RCC 7860 (cell line): Measurements from ENCODE around the gene MB21D2.

Experiments
- DNase-seq: peaks from one replicate; pipeline ENCODE4 v3.0.0-alpha.2; 2015; ENCODE audit warnings: low spot score
- FAIRE-seq: peaks from 2 replicates; lab custom pipeline; 2012; peaks lifted over from hg19 to GRCh38; lab: Jason Lieb, UNC

The MB21D2 gene

GRCh38 chr3:192840143-192840836 is 77.4 kb downstream of the MB21D2 start:
- FAIRE-seq (no peak), DNase-seq (no peak)

GRCh38 chr3:192835818-192836815 is 81.5 kb downstream of the MB21D2 start:
- FAIRE-seq (peak; percentile 92), DNase-seq (peak; percentile 90)

DNA sequence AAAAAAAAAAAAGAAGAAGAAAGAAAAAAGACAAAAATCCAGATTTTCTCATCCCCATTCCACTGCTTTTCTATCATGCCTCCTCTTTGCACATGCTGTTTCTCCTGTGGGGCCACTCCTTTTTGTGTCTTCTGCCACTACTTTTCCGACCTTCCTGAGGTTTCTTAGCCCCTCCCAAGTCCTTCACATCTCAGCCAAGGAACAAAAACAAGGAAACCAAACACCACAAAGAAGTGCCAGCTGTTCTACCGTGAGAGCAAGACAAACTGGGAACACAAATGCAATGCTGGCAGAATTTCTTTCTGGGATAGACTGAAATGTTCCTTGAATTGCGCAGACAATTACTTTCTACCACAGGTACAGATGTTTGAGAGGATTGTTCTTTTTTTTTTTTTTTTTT is 83.2 kb downstream of the MB21D2 start:
- FAIRE-seq (no peak), DNase-seq (no peak)

GRCh38 chr3:192833177-192833890 is 84.3 kb downstream of the MB21D2 start:
- no peak for DNase-seq

DNA sequence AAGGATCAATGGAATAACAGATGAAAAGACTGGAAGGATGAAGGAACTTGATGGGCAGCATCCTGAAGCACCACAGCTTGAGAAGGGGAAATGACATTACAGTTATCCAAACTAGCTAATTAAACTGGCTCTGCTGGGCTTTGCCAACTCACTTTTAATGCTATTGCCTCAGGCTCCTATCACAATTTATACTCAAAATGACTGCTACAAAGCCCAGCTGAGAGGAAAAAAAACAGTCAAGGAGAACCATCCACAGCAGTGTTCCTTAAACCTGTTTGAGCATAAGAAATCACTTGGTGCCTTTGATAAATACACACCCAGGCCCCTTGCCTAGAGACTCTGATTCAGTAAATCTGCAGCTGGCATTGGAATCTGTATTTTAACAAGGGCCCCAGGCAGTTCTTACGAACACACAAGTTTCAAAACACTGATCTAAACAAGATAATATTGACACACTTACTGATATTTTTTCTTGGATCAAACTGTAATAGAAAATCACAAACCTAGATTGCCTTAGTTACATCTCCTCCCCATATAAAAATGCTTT is 85.8 kb downstream of the MB21D2 start:
- FAIRE-seq = no peak

More at GRCh38 chr3:192833177-192833890, 84.3 kb downstream of the MB21D2 start:
- FAIRE-seq = no peak

DNA sequence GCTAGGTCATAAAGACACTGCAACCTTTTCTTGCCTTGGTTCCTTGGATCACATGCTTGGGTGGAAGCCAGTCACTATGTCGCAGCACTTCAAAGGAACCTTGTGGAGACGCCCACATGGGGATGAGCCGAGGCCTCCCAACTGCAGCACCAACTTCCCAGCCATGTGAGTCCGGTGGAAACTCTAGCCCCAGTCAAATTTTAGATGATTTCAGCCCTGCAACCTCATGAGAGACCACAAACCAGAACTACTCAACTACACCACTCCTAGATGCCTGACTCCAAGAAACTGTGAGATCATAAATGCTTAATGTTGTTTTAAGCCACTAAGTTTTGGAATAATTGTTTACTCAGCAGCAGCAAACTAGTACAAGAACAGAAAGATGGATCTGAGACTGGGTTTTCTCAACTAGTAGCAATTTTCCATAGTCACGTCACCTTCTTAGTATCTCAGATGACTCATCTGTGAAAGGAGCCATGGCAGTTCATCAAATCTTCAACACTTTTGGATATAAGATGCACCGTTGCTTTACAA is 86.5 kb downstream of the MB21D2 start:
- DNase-seq (peak; percentile 91), FAIRE-seq (peak; percentile 86)

More for the DNA sequence above, 85.8 kb downstream of the MB21D2 start:
- no peak for DNase-seq

DNA sequence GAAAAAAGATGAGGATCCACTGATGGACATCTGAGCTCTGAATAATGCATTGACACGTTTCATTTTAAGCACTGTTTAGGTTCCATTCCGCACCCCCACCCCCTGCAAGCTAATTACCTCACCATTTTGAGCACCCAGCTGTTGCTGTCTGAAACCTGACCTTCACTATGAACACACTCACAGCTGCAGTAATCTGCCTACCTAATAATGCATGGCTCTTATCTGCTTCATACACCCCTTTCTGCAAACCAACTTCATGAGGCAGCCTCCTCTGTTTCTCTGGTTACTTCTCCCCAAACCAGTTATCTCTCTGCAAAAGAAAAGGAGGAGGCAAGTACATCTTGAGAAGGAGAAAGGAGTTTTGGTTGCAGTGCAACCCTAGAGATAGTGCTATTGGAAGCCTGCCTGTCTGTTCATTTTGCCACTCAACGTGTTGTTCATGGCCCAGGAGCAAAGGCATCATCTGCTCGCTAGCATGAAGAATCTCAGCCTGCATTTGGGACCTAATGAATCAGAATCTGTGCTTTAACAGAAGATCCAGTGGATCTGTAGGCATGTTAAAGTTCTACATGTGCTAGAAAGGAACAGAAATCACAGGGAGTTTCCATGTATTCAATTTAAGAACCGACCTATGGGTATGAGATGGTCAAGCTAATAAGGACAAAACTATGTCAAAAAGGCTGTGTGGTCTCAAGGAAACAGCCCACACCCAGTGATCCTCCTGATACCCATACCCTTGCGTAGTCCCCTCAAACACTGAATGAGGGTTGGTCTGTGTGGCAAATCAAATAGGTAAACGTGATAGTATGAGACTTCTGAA is 87.2 kb downstream of the MB21D2 start:
- DNase-seq (no peak), FAIRE-seq (no peak)

GRCh38 chr3:192827863-192828594 is 89.6 kb downstream of the MB21D2 start:
- DNase-seq = no peak

DNA sequence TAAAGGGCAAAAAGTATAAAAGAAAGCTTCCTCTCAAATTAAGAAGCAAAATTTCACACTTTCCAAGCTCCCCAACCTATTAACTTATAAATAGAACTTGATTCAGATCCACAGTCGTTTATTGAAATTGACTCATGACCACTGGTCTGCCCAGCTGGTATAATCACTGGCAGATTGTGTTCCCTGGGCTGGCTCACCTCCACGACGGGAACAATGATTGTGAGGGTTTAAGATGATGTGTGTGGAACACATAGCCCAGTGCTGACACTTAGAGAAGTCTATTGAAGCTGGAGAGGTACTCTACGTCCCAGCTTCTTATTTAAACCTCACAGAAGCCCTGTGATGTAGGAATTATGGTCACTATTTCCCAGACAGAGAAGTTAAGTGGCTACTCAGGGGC is 90.4 kb downstream of the MB21D2 start:
- DNase-seq (no peak), FAIRE-seq (peak; percentile 10)

More at GRCh38 chr3:192827863-192828594, 89.6 kb downstream of the MB21D2 start:
- no peak for FAIRE-seq

- no peak for DNase-seq
- no peak for FAIRE-seq
Measured at GRCh38 chr3:192826214-192827006, 91.2 kb downstream of the MB21D2 start.

- no peak for FAIRE-seq
- no peak for DNase-seq
Measured at GRCh38 chr3:192825657-192826200, 91.9 kb downstream of the MB21D2 start.

GRCh38 chr3:192825216-192825615 is 92.4 kb downstream of the MB21D2 start:
- no peak for FAIRE-seq
- DNase-seq = no peak

DNA sequence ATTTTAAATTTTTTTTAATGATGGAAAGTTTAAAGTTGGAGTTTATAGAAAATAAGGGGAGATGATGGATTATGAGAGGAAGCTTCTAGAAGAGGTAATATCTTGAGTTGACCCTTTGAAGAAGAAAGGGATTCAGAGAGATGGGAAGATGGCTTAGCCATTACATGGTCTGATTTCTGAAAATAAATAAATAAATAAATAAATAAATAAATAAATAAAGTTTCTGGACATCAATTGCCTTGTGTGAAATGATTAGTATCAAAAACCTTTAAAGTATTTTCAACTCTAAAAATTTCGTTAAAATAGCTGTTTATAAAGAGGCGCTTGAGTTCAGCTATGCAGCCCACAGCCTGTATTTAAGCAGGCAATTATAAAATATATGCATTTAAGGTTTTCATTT is 93.3 kb downstream of the MB21D2 start:
- DNase-seq (no peak), FAIRE-seq (no peak)

- no peak for FAIRE-seq
- DNase-seq = no peak
Measured at GRCh38 chr3:192821161-192821560, 96.5 kb downstream of the MB21D2 start.

- DNase-seq = no peak
Measured at GRCh38 chr3:192820161-192820560, 97.5 kb downstream of the MB21D2 start.

DNA sequence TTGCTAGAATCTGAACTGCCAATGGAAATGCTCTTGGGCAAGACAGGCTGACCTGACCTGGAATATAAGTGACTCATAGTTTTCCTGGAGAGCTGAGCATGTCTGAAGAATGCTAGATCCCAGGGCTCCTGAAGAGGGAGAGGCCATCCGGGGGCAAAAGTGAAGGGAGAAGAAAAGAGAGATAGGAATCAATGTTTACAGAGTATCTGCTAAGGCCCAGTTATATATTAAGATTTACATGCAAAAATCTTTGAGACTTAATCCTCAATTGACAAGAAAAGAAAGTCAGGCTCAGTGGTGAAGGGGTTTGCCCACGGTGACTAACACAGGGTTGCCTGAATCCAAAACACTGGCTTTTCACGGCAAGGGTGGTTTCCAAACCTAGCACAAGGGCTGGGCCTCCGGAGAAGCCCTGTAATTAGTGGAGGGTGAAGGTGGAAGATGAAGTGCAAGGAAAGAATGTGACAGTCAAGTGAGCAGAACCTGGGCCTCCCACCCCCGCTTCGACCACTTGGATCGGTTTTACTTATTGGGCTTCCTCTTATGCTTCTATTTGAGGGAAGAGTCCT is 98.6 kb downstream of the MB21D2 start:
- peak; percentile 89 for FAIRE-seq
- DNase-seq = peak; percentile 93

More at GRCh38 chr3:192820161-192820560, 97.5 kb downstream of the MB21D2 start:
- FAIRE-seq = no peak

DNA sequence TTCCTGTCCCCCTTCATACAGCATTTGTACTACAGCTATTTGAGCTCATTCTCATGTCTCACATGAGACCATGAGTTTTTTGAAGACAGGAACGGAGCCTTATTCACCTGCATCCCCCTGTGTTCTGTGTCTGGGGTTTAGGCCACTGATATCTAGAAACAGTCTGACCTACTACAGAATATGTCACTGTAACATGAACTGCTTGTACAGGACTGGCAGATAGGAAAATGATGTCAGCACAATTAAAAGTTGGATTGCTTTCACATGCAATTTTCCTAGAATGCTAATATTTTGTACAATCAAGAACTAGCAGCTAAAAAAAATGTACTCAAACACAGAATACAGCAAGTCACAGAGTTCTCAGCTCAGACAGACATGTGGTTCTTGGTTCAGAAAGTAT is 99.5 kb downstream of the MB21D2 start:
- no peak for DNase-seq
- FAIRE-seq = no peak

GRCh38 chr3:192817506-192817905 is 100.2 kb downstream of the MB21D2 start:
- no peak for FAIRE-seq
- DNase-seq = no peak
